ENCODE measurements around the gene ATP6AP1. TPM values are rescaled to one million over a fixed set of nuclear protein-coding genes. Genes with fewer than 3 reads are reported as not detected.

The ATP6AP1 gene
- total RNA-seq, 1 donor: 61.9 TPM

Small RNA genes lying within 50 kb of the gene (small RNA-seq; reads per million reads assigned to genes)
- gene MIR6858: 0.37 reads per million
- gene SNORA70: not detected

Other genes with a start within 250 kb of the ATP6AP1 start
- not detected in 2 replicates for gene OPN1MW, start 246.1 kb upstream of the ATP6AP1 start, total RNA-seq
- not detected in 2 replicates for gene OPN1MW2, start 208.9 kb upstream of the ATP6AP1 start, total RNA-seq
- gene OPN1MW3, start 171.1 kb upstream of the ATP6AP1 start, total RNA-seq: not detected in 2 replicates
- not detected in 2 replicates for gene TEX28, start 133.6 kb upstream of the ATP6AP1 start, total RNA-seq
- gene TKTL1, start 132.9 kb upstream of the ATP6AP1 start, total RNA-seq: not detected in 2 replicates
- 2,632 and 3,431 TPM in 2 replicates for gene FLNA, start 54.0 kb upstream of the ATP6AP1 start, total RNA-seq
- gene EMD, start 49.4 kb upstream of the ATP6AP1 start, total RNA-seq: 28.0 and 29.7 TPM in 2 replicates
- 1,832 and 2,517 TPM in 2 replicates for gene RPL10, start 30.3 kb upstream of the ATP6AP1 start, total RNA-seq
- 58.9 and 74.6 TPM in 2 replicates for gene DNASE1L1, start 19.4 kb upstream of the ATP6AP1 start, total RNA-seq
- gene TAFAZZIN, start 17.1 kb upstream of the ATP6AP1 start, total RNA-seq: 15.6 and 19.2 TPM in 2 replicates
- gene GDI1, start 8.5 kb downstream of the ATP6AP1 start, total RNA-seq: 67.5 and 74.6 TPM in 2 replicates
- 46.0 and 48.1 TPM in 2 replicates for gene FAM50A, start 15.5 kb downstream of the ATP6AP1 start, total RNA-seq
- gene PLXNA3, start 29.6 kb downstream of the ATP6AP1 start, total RNA-seq: 15.9 and 18.8 TPM in 2 replicates
- 16.5 and 21.7 TPM in 2 replicates for gene LAGE3, start 50.6 kb downstream of the ATP6AP1 start, total RNA-seq
- 30.4 and 31.5 TPM in 2 replicates for gene UBL4A, start 57.9 kb downstream of the ATP6AP1 start, total RNA-seq
- 34.5 and 36.2 TPM in 2 replicates for gene SLC10A3, start 62.0 kb downstream of the ATP6AP1 start, total RNA-seq
- 20.6 and 21.4 TPM in 2 replicates for gene FAM3A, start 87.6 kb downstream of the ATP6AP1 start, total RNA-seq
- 88.7 and 91.3 TPM in 2 replicates for gene G6PD, start 118.2 kb downstream of the ATP6AP1 start, total RNA-seq
- gene IKBKG, start 118.9 kb downstream of the ATP6AP1 start, total RNA-seq: 16.8 and 18.5 TPM in 2 replicates
- gene CTAG1A, start 156.5 kb downstream of the ATP6AP1 start, total RNA-seq: not detected in 2 replicates
- not detected in 2 replicates for gene CTAG1B, start 190.6 kb downstream of the ATP6AP1 start, total RNA-seq
- gene CTAG2, start 224.9 kb downstream of the ATP6AP1 start, total RNA-seq: 0.88 and 13.8 TPM in 2 replicates